Stimulated activated CD8-positive, alpha-beta memory T cell treated with anti-CD3 and anti-CD28 coated beads, Interleukin-4, amount 100 ng/mL, for 1 hour (primary cell): ENCODE measurements around the gene ASPHD1.
"Not testable (repeated sequence)": the region's sequence is repeated elsewhere in the genome, so short reads cannot be mapped to it uniquely, and the experiment has no call there.

Experiments
- DNase-seq, 2 donors: peaks; one replicate each; pipeline ENCODE4 v3.0.0-alpha.2; 2020; ENCODE audit warnings: low read depth in 2 of 2, low spot score in 1 of 2

ASPHD1 gene

DNA sequence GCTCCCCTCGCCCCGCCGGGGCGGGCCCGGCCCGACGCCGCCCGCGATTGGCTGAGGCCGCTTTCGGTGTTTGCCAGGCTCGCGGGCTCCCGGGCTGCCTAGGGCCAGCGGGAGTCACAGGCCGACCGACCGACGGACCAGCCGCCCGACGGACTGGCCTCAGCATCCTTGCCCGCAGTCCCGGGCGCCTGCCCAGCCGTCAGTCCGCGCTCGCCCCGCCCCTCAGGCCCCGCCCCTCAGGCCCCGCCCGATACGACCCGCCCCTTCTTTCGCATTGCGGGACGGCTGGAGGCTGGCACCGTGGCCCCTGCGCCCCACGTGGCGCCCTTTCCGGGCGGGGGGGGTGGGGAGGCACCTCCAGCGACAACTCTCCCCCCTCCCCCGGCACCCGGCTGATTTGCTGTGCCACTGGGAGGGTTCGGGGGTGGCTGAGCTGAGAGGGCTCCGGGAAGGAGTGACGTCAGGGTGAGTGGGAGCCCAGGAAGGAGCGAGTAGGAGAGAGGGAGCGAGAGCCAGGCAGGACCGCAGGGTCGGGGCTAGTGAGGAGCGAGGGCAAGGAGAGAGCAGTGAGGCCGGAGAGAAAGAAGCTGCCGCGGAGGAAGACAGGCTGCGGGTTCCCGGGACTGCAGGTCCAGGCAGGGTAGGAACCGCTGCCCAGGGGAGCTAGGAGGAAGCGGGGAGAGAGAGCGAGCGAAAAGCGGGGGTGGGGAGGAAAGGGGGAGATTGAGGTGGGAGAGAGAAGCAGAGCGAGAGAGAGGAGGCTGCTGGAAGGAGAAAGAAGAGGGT lies at the start of gene ASPHD1:
Gene ASPHD1, plus strand, starts transcription at position 387 of the 786 bp plus-strand sequence. CDS start 484 bp downstream, outside the sequence.
- DNase-seq: peak in 1 of 2 donors; percentile 59

DNA sequence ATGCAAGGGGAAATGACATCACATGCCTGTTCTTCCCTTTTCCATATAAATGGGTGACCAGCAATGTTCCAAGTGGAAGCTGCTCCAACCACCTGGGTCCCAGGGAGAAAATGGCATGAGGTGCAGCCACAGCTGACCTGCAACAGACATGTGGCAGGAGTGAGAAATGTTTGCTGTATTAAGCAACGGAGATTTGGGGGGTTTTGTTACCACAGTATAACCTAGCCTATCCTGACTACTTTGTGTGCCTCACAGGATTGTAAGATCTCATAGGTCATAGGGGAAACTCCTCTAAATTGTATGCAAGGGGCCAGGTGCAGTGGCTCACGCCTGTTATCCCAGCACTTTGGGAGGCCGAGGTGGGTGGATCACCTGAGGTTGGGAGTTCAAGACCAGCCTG lies 49.3 kb upstream of the ASPHD1 start:
- no peak for DNase-seq

DNA sequence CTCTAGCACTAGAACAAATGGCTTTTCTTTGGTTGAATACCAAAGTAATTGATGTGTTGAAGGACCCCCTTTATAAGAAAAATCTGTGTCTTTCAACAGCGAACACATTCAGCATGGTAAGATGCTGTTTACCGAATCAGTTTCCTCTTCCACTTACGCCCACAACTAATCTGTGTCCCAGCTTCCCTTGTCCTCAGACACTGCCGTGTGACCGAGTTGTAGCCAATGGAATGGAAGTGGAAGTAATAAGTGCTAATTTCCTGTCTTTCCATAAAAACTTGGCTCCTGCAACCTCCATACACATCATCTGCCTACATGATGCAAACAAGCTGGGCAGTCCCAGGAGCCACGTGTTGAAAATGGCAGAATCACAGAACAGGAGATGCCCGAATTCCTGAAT lies 47.6 kb upstream of the ASPHD1 start:
- no peak for DNase-seq

DNA sequence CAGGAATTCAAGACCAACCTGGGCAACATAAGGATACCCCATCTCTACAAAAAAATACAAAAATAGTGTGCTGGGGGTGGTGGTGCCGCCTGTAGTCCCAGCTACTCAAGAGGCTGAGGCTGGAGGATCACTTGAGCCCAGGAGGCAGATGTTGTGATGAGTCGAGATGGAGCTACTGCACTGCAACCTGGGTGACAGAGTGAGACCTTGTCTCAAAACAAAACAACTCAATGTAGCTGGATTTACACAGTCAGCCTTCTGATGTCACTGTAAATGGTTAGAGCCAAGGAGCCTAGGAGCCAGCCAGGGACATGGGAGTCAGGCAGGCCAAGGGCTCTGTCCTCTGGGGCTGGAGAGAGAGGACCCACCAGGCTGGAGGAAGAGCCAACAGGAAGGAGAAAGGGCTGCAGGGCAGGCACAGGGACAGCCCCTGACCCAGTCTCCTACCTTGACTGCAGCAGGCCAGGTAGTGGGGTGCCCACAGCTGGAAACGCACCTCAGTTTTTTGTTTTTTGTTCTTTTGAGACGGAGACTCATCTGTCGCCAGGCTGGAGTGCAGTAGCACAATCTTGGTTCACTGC lies 45.7 kb upstream of the ASPHD1 start:
- no peak for DNase-seq

DNA sequence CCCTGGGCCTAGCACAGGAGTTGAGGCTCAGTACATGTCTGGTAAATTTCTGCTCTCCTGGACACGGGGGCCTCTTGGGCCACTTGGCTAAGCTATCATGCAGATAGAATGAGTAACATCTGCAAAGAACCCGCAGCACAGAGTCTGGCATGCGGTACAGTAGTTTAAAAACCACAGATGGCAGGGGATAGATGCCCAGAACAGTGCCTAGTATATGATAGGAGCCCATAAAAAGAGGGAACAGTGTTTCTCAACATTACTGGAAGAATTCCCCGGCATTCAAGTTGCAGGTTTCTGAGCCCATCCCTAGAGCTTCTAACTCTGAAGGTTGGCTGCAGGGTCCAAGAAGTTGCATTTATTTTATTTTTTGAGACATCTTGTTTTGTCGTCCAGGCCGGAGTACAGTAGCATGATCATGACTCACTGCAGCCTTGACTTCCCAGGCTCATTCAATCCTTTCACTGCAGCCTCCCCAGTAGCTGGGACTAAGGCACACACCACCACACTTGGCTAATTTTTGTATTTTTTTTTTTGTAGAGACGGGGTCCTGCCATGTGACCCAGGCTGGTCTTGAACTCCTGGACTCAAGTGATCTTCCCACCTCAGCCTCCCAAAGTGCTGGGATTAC lies 43.0 kb upstream of the ASPHD1 start:
- no peak for DNase-seq

GRCh38 chr16:29858149-29858849 lies 42.0 kb upstream of the ASPHD1 start:
- no peak for DNase-seq

- no peak for DNase-seq
These were observed 41.3 kb upstream of the ASPHD1 start for GRCh38 chr16:29858974-29859373.

DNA sequence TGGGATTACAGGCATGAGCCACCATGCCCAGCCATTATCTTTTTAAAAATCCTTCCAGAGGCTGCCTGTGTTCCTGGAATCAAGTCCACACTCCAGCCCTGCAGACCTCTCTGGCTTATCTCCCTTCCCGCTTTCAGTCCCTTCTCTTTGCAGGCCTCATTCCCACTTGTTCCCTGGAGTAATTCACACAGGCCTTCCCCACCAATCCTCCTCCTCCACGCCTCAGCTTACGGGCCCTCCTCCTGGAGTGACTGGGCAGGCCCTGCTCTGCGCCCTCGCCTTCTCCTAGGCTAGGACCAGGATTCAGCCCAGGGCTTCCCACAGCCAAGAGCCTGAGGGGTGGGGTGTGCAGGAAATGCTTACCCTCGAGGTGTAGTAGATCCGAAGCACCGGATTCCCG lies 40.1 kb upstream of the ASPHD1 start:
- DNase-seq: no peak

DNA sequence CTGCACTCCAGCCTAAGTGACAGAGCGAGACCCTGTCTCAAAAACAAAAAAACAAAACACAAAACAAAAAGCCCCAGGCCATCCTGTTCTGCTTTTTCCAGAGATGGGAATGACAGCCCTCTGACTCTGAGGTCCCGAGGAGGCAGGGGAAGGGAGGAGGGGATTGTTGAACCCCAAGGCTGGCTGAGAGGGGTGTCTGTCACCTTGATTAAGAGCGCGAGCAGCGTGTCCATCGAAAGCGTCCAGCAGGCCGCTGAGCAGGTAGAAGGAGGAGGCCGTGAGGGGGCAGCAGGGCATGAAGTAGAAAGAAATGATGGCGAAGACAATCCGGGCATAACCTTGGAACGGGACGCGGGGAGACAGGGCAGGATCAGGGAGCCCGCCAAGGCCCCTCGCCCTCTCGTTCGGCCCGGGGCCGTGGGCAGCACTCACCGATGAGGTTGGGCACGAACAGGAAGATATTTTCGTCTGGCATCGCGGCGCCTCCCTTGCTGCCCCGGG lies 37.9 kb upstream of the ASPHD1 start:
- no peak for DNase-seq

DNA sequence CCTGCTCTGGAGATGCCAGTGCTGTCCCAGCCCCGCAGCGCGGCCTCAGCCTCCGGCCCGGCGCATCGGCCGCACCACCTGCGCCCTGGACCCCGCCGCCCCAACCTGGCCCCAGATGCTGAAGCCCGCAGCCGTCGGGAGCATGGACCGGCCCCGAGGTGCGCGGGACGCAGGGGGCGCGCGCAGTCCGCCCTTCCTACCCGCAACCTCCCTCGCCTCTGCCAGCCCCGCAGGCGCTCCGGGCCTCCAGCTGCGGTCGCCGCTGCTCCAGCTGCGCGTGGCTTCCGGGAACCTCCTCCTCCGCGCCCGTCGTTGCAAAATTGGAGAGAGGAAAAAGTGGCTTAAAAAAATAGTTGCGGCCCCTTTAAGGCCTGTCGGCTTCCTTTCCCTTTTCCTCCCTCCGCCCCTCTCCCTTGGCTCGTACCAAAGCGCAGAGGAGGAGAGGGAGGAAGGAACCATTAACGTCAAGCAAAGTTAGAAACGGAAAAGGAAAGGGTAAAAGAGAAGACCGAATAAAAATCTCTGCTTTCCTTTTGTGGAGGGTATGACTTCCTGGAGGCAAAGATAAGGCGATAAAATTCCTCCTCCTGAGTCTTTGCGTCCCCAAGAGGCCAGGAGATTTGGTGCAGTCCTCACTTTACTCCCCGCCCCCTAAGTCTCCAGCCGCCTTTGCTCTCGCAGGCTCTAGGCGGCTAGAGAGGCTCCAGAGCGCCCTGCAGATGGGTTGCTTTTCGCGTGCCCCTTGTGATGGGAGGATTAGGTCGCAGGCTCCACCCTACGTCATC lies 37.2 kb upstream of the ASPHD1 start, which contains the start of gene CDIPT:
Gene CDIPT, minus strand, starts transcription at position 343 of the 785 bp plus-strand sequence. CDS start 369 bp downstream, outside the sequence.
- DNase-seq: peak; percentile 69 to 82

- no peak for DNase-seq
These were observed 36.7 kb upstream of the ASPHD1 start for GRCh38 chr16:29863669-29863984.

DNA sequence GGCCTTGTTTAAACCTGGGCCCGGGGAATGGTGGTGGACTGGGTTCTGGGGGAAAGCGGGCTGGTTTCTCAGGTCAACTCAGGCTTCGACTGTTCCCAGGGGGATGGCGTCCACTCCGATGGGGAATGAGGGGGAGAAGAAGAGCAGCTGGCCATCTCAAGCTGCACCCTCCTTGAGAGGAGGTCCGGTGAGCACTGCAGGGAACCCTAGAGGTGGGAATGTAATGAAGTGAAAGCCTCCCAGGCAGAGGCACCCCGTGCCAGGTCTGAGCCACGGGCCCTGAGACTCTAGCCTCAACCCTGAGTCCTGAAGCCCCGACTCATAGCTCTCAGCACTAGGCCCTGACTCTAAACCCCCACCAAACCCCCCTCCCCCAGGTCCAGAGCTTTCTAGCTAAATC lies 36.1 kb upstream of the ASPHD1 start:
- no peak for DNase-seq

- DNase-seq: no peak
These were observed 31.8 kb upstream of the ASPHD1 start for GRCh38 chr16:29868396-29869009.

DNA sequence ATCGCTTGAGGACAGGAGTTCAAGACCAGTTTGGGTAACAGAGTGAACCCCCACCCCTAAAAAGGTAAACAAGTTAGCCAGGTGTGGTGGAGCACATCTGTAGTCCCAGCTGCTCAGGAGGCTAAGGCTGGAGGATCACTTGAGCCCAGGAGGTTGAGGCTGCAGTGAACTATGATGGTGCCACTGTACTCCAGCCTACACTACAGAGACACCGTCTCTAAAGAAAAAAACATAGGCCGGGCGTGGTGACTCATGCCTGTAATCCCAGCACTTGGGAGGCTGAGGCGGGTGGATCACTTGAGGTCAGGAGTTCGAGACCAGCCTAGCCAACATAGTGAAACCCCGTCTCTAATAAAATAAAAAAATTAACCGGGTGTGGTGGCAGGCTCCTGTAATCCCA lies 31.2 kb upstream of the ASPHD1 start:
- DNase-seq: not testable (repeated sequence)

- no peak for DNase-seq
These were observed 28.3 kb upstream of the ASPHD1 start for GRCh38 chr16:29871822-29872546.

- DNase-seq: no peak
These were observed 27.0 kb upstream of the ASPHD1 start for GRCh38 chr16:29873319-29873718.

DNA sequence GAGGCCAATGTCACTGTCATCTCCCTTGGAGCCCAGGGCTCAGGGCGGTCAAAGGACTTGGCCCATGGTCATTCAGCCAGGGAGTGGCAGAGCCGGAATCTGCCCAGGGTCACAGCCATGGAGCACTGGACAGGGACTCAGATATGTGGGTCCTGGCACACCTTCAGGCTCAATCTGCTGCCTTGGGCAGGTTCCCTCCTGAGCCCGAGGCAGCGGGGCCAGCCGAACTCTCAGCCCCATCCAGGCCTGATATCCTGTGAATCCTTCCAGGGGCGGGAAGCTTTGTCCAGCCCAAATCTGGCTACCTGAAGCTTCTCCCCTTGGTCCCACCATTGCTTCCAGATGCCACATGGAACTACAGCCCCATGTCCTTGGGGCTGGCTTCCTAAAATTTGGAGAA lies 25.1 kb upstream of the ASPHD1 start:
- DNase-seq: no peak

DNA sequence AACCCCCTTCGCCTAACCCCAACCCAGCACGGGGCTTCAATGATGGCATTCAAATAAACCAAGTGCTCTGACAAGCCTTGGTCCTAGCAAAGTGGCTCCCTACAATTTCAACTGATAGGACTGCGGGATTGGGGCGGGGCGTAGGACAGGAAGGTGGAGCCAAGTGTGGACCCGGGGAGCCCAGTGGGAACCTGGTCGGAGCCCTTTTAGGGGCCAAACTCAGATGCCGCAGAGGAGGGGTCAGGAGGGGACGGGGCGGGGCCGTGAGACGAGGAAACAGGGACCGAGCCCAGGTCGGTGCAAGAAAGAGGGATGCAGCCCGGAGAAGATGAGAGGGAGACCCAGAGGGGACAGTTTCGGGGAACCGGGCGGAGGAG lies 24.1 kb upstream of the ASPHD1 start:
- DNase-seq: no peak

DNA sequence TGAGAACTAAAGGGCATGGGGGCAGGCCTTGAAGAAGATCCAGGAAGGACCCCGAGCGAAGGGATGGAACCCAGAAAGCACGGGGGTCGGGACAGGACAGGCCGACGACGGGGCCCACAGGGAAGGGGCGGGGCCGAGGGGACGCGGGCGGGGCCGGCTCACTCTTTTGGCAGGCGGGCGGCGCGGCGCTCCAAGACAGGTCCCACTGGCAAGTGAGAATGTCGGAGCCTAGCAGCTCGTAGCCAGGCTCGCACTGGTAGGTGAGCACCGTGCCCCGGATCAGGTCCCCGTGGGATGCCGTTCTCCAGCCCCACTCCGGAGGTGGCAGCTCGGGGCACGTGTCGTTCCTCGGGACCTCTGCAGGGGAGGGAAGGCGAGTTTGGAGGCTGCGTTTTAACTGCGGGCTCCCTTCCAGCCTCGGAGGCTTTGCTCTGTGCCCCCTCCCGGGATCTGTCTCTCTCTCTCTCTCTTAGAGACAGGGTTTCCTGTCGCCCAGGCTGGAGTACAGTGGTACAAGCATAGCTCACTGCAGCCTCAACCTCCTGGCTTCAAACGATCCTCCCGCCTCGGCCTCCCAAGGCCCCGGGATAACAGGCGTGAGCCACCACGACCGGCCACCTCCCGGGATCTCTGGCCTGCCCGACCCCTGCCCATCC lies 23.6 kb upstream of the ASPHD1 start:
- no peak for DNase-seq
